ENCODE measurements around the gene NTF3.
A peak's percentile ranks its signal among the peaks of the same experiment; 100 is the strongest.

Gene NTF3

DNA sequence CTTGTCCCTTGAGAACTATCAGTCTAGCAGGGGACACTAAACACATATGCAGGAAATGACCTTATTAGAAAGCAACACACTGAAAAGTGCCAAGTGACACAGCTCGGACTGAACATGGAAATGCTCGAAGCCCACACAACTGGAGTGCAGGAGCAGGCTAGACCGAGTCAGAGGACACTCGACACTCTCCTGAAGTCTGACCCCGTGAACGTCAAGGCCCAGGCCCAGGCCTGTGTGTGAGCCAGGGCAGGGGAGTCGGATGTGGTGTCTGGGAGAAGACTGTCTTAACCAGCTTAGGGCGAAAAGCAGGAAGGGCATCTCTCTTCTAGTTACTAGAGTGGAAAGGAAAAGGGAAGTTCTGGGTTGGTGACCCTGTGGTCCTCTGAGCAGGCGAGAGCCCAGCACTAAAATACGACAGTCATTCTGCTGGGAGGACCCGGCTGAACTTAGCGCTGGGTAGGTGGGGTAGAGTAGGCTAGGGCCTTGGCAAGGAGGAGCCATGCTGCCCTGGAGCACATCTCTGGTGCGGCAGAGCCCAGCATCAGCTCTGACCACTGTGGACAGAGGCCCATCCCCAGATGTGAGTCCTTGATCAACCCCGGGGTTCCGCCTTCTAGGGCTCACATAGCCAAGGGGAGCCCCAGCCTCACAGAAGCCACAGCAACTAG is 93.0 kb downstream of the NTF3 start:
- Histone ChIP-seq H3K36me3 (ENCODE audit: insufficient read depth, low read length) (no peaks in the 10 kb centered on the region), H3K4me3 (ENCODE audit: low read depth in 1 of 2, low read length in 2 of 2) (no peak overlapping the region), H4K20me1 (ENCODE audit: insufficient read depth, low read length) (no peaks in the 10 kb centered on the region), H3K9ac (ENCODE audit: low read depth, low read length) (no peak overlapping the region), H3K27me3 (ENCODE audit: insufficient read depth, low read length, poor library complexity) (peaks cover 10% of the 10 kb centered on the region), H3K27ac (ENCODE audit: low read length) (no peak overlapping the region), H3K4me1 (ENCODE audit: insufficient read depth, low read length) (no peaks in the 10 kb centered on the region), H3K79me2 (ENCODE audit: insufficient read depth, low read length) (no peaks in the 10 kb centered on the region), H2AFZ (ENCODE audit: low read depth, low read length) (no peak overlapping the region), H3K9me3 (ENCODE audit: insufficient read depth, low read length, severe bottlenecking) (no peaks in the 10 kb centered on the region), H3K4me2 (ENCODE audit: insufficient read depth, low read length) (no peak overlapping the region)
- TF ChIP-seq, protein P1, sequence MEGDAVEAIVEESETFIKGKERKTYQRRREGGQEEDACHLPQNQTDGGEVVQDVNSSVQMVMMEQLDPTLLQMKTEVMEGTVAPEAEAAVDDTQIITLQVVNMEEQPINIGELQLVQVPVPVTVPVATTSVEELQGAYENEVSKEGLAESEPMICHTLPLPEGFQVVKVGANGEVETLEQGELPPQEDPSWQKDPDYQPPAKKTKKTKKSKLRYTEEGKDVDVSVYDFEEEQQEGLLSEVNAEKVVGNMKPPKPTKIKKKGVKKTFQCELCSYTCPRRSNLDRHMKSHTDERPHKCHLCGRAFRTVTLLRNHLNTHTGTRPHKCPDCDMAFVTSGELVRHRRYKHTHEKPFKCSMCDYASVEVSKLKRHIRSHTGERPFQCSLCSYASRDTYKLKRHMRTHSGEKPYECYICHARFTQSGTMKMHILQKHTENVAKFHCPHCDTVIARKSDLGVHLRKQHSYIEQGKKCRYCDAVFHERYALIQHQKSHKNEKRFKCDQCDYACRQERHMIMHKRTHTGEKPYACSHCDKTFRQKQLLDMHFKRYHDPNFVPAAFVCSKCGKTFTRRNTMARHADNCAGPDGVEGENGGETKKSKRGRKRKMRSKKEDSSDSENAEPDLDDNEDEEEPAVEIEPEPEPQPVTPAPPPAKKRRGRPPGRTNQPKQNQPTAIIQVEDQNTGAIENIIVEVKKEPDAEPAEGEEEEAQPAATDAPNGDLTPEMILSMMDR (IDR thresholded peaks at IDR 0.05; ENCODE audit: borderline replicate concordance, extremely low read depth, low read length, poor library complexity, severe bottlenecking): no peak
- TF ChIP-seq EZH2 (IDR thresholded peaks at IDR 0.05; ENCODE audit: borderline replicate concordance, low read depth, low read length, severe bottlenecking): no peak
- ATAC-seq (ENCODE audit: insufficient read depth, low read depth): no peak
- DNase-seq: no peak

DNA sequence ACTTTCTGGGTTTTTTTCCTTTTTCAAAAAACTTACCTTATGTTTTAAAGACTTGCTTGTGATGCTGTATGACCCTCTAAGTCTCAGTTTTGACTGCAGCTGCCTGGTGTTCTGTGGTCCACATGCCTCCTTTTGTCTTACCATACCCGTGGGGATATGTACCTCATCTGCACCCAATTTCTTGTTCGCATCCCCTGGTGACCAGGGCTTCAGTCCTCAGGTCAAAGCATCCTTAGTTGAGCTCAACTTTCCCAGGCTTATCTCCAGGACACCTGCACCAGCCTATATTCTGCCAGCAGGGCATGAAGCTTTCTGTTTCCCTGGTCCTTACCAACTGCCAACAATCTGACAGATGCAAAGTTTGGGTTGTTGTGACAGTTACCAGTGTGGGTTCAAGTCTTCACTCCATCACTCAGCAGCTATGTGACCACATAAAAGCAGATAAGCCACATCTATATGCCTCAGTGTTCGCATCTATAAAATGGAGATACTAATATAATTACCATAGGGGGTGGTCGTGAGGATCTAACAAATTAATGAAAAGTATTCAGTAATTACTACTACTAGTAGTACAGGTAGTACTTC is 94.0 kb downstream of the NTF3 start:
- H3K27ac ChIP-seq (ENCODE audit: low read length): no peak overlapping the region
- H2AFZ ChIP-seq (ENCODE audit: low read depth, low read length): no peak overlapping the region
- no peaks in the 10 kb centered on the region for H3K36me3 ChIP-seq (ENCODE audit: insufficient read depth, low read length)
- peaks cover 17% of the 10 kb centered on the region for H3K27me3 ChIP-seq (ENCODE audit: insufficient read depth, low read length, poor library complexity)
- no peaks in the 10 kb centered on the region for H3K4me1 ChIP-seq (ENCODE audit: insufficient read depth, low read length)
- no peak for DNase-seq
- no peak overlapping the region for H3K4me2 ChIP-seq (ENCODE audit: insufficient read depth, low read length)
- TF ChIP-seq EZH2 (IDR thresholded peaks at IDR 0.05; ENCODE audit: borderline replicate concordance, low read depth, low read length, severe bottlenecking): no peak
- TF ChIP-seq, protein P1 (IDR thresholded peaks at IDR 0.05; ENCODE audit: borderline replicate concordance, extremely low read depth, low read length, poor library complexity, severe bottlenecking): no peak
- no peak overlapping the region for H3K4me3 ChIP-seq (ENCODE audit: low read depth in 1 of 2, low read length in 2 of 2)
- no peaks in the 10 kb centered on the region for H4K20me1 ChIP-seq (ENCODE audit: insufficient read depth, low read length)
- H3K9me3 ChIP-seq (ENCODE audit: insufficient read depth, low read length, severe bottlenecking): no peaks in the 10 kb centered on the region
- no peak overlapping the region for H3K9ac ChIP-seq (ENCODE audit: low read depth, low read length)
- peak; percentile 55; the same call in 2 of the 3 replicates for ATAC-seq (ENCODE audit: insufficient read depth, low read depth)
- no peaks in the 10 kb centered on the region for H3K79me2 ChIP-seq (ENCODE audit: insufficient read depth, low read length)

- DNase-seq (no peak), ATAC-seq (ENCODE audit: insufficient read depth, low read depth) (no peak)
- Histone ChIP-seq H3K9me3 (ENCODE audit: insufficient read depth, low read length, severe bottlenecking) (no peaks in the 10 kb centered on the region), H3K27ac (ENCODE audit: low read length) (no peak overlapping the region), H3K79me2 (ENCODE audit: insufficient read depth, low read length) (no peaks in the 10 kb centered on the region), H3K4me2 (ENCODE audit: insufficient read depth, low read length) (no peak overlapping the region), H3K27me3 (ENCODE audit: insufficient read depth, low read length, poor library complexity) (peaks cover 44% of the 10 kb centered on the region), H2AFZ (ENCODE audit: low read depth, low read length) (no peak overlapping the region), H3K9ac (ENCODE audit: low read depth, low read length) (no peak overlapping the region), H3K4me3 (ENCODE audit: low read depth in 1 of 2, low read length in 2 of 2) (no peak overlapping the region), H4K20me1 (ENCODE audit: insufficient read depth, low read length) (no peaks in the 10 kb centered on the region), H3K4me1 (ENCODE audit: insufficient read depth, low read length) (no peaks in the 10 kb centered on the region), H3K36me3 (ENCODE audit: insufficient read depth, low read length) (no peaks in the 10 kb centered on the region)
- TF ChIP-seq EZH2 (IDR thresholded peaks at IDR 0.05; ENCODE audit: borderline replicate concordance, low read depth, low read length, severe bottlenecking): no peak
- TF ChIP-seq, protein P1 (IDR thresholded peaks at IDR 0.05; ENCODE audit: borderline replicate concordance, extremely low read depth, low read length, poor library complexity, severe bottlenecking): no peak
These were observed 101.5 kb downstream of the NTF3 start for GRCh38 chr12:5533368-5533767.

All from DND-41 (cell line).